ENCODE measurements around the gene SH2D1A.

DNA sequence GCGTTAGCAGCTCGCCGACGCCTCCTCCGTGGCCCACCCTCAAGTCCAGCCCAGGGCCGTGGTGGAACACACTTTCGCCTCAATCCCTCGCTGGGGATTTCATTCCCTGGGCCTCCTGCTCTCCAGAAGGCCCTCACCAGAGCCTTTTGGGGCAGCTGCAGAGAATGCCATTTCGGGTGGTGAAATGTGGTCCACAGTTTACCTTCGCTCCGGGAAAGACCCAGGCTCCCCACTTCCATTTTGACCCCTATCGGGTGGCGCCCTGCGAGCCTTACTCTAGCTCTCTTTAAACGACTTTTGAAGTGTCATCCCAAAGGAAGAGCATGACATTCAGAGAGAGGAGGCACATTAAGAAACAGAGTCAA, 496 bp downstream of the SH2D1A start:
- TF ChIP-seq, protein P1, sequence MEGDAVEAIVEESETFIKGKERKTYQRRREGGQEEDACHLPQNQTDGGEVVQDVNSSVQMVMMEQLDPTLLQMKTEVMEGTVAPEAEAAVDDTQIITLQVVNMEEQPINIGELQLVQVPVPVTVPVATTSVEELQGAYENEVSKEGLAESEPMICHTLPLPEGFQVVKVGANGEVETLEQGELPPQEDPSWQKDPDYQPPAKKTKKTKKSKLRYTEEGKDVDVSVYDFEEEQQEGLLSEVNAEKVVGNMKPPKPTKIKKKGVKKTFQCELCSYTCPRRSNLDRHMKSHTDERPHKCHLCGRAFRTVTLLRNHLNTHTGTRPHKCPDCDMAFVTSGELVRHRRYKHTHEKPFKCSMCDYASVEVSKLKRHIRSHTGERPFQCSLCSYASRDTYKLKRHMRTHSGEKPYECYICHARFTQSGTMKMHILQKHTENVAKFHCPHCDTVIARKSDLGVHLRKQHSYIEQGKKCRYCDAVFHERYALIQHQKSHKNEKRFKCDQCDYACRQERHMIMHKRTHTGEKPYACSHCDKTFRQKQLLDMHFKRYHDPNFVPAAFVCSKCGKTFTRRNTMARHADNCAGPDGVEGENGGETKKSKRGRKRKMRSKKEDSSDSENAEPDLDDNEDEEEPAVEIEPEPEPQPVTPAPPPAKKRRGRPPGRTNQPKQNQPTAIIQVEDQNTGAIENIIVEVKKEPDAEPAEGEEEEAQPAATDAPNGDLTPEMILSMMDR (IDR thresholded peaks at IDR 0.05) = no peak
- no peak for TF ChIP-seq POLR2A (IDR thresholded peaks at IDR 0.05)
